ENCODE data around the gene ZBTB24. TPM values are rescaled to one million over a fixed set of nuclear protein-coding genes. Genes with fewer than 3 reads are reported as not detected.
A peak's percentile ranks its signal among the peaks of the same experiment; 100 is the strongest.
"Not testable (repeated sequence)": the region's sequence is repeated elsewhere in the genome, so short reads cannot be mapped to it uniquely, and the experiment has no call there.

ZBTB24 gene
- total RNA-seq, result 4.1 and 4.4 TPM in 2 replicates

GRCh38 chr6:109482905-109483734, at the start of gene ZBTB24:
Gene ZBTB24 (minus strand): TSS chr6:109483219. CDS start chr6:109482026, 1,193 bp downstream.
- DNase-seq (ENCODE audit: low read depth in 2 of 2), result peak; percentile 47 to 87

DNA sequence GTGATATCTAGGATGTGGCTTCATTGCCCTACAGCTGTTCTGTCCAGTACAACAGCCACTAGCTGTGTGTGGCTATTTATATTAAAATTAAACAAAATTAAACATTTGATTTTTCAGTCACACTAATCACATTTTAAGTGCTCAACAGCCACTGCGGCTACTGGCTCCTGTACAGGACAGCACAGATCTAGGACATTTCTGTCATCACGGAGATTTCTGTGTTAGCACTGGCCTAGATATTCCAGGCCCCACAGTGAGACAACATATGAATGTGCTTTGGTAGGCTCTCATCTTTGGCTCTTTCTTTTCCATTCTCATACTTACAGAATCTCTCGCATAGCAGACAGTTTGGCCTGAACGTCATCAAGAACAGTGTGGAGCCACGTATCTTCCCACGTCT, 48.4 kb upstream of the ZBTB24 start:
- no peak for DNase-seq (ENCODE audit: low read depth in 2 of 2)

GRCh38 chr6:109527989-109528388, 45.0 kb upstream of the ZBTB24 start:
- no peak for DNase-seq (ENCODE audit: low read depth in 2 of 2)

DNA sequence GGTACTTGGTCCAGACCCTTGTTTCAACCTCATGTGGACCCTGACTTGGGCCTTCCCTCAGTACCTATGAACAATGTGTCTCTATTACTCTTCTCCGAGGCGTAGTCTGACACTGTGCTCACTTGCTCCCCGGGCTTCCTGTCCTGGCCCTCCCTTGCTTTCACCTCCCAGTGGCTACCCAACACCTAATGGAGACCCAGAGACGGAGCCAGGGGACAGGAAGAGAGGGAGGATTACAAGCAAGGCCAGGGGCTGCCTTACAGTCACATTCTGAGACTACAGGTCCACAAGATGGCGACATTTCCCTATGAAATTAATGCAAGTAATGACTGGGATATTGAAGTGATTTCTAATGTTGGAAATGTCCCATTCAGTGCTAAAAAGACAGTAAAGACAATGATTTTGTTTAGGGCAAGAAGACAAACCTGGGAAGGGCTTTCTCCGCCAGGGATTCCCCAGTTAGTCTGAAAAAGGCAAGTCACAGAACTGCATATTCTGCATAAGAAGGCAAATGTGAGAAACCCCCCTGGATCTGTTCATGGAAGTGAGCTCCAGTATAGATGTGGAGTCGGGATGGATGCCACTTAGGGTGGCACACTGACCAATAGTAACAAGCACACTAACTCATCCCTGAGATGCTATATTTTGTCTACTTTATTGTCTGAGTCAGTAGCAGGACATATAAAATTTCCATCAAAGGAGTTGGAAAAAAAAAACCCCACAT, 44.0 kb upstream of the ZBTB24 start:
- DNase-seq (ENCODE audit: low read depth in 2 of 2), result peak; percentile 53 to 71

GRCh38 chr6:109524129-109524528, 41.1 kb upstream of the ZBTB24 start:
- DNase-seq (ENCODE audit: low read depth in 2 of 2), result no peak

GRCh38 chr6:109523478-109523877, 40.5 kb upstream of the ZBTB24 start:
- DNase-seq (ENCODE audit: low read depth in 2 of 2), result no peak

DNA sequence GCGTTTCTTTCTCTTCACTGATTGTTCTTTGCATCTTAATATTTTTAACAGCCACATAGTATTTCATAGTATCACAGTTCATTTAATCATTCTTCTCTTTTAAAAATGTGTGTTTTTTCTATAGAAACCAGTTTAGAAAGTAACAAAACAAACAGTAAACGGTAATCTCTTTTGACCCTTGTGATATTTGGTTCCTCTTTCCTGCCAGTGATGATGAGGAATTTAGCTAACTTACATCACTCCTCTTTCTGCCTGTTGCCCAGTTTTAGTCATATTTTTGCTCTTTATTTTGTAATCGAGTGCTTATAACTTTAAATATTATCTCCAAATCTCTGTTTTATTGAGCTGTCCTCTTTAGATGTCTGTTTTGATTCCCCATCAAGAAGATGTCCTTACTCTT, 38.1 kb upstream of the ZBTB24 start:
- no peak for DNase-seq (ENCODE audit: low read depth in 2 of 2)

DNA sequence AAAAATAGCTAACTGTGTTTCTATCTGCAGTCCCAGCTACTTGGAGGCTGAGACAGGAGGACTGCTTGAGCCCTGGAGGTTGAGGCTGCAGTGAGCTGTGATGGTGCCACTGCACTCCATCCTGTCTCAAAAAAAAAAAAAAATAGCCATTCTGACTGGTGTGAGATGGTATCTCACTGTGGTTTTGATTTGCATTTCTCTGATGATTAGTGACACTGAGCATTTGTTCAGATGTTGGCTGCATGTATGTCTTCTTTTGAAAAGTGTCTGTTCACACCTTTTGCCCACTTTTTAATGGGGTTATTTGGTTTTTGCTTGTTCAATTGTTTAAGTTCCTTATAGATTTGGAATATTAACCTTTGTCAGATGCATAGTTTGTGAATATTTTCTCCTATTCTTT, 36.6 kb upstream of the ZBTB24 start:
- not testable (repeated sequence) for DNase-seq (ENCODE audit: low read depth in 2 of 2)

DNA sequence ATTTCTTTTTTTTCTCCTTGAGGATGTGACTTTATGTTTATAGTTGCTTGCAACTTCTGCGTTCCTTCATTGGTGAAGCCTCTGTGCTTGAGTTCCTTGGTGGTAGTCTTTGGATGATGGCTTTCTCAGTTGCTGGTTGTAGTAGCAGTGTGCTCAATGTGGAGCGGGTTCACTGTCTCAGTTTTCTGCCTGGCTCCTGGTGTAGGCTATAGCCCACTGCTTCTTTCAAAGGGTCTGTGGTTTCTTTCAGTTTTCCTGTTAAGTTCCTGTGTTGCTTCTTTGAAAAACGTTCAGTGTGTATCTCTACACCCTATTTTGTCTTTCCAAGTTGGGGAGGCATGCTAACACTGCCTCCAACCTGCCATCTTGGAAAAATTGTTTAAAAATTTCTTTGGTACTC, 33.9 kb upstream of the ZBTB24 start:
- DNase-seq (ENCODE audit: low read depth in 2 of 2), result no peak

GRCh38 chr6:109515781-109516409, 32.9 kb upstream of the ZBTB24 start:
- DNase-seq (ENCODE audit: low read depth in 2 of 2), result no peak

DNA sequence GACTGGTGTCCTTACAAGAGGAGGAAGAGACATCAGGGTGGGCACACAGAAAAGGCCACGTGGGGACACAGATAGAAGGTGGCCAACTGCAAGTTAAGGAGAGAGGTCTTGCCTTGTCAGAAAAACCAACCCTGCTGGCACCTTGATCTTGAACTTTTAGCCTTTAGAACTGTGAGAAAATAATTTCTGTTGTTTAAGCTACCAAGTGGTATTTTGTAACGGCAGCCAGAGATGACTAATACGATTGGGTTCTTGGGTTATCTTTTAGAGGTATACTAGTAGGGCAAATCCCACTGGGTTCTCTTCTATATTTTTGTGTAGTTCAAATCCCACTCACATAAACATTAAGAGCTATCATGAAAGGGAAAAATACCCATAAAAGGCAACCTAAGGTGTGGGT, 31.9 kb upstream of the ZBTB24 start:
- no peak for DNase-seq (ENCODE audit: low read depth in 2 of 2)

DNA sequence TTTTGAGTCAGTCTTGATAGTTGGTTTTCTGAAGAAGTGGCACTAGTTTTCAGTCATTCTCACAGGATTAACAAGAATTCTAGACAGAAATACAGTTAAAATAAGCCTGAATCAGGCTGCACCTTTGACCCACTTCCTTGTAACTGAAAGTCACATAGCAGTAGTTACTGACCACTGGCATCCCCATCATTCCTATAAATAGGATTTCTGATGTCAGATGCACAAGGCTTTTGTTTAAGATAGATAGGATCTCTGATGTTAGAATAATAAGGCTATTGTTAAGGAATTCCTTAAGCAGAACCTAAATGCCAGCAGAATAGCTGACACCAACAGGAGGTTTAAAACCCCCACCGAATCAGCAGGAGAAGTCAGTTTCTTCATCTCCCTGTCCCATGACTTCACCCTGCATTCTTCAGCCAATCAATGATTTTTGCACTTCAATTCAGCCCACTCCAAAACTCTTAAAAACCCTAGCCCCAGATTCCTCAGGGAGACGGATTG, 30.6 kb upstream of the ZBTB24 start:
- peak in 1 of 2 donors; percentile 63 for DNase-seq (ENCODE audit: low read depth in 2 of 2)

DNA sequence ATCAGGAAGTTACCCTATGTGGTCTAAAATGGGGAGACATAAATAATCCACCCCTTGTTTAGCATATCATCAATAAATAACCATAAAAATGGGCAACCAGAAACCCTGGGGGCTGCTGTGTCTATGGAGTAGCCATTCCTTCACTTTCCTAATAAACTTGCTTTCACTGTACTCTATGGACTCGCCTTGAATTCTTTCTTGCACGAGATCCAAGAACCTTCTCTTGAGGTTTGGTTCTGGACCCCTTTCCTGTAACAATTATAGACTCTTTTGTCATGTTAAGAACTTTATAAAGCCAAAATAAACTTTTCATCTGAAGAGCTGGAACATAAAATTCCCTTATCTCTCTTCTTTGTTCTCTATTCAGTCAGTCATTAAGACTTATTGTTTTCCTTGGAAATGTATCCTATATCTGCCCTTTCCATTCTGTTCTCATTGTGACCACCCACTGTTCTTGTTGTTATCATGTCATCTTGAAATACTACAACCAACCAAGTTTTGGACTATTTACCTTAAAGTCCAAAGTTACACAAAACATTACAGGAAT, 29.3 kb upstream of the ZBTB24 start:
- no peak for DNase-seq (ENCODE audit: low read depth in 2 of 2)

DNA sequence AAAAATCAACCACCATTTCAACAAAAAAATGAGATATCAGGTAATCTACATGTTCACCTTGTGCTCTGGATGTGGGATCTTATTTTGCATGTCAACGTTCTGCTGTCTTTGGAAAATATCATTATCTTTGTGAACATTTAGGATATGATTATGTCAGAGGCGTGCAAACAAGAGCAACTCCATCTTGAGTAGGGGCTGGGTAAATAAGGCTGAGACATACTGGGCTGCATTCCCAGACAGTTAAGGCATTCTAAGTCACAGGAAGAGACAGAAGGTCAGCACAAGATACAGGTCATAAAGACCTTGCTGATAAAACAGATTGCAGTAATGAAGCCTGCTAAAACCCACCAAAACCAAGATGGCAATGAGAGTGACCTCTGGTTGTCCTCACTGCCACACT, 28.8 kb upstream of the ZBTB24 start:
- no peak for DNase-seq (ENCODE audit: low read depth in 2 of 2)

GRCh38 chr6:109510358-109510757, 27.3 kb upstream of the ZBTB24 start:
- DNase-seq (ENCODE audit: low read depth in 2 of 2), result no peak

- DNase-seq (ENCODE audit: low read depth in 2 of 2), result no peak
Observed at GRCh38 chr6:109508166-109508860, 25.3 kb upstream of the ZBTB24 start.

- no peak for DNase-seq (ENCODE audit: low read depth in 2 of 2)
Observed at GRCh38 chr6:109507490-109508072, 24.6 kb upstream of the ZBTB24 start.

DNA sequence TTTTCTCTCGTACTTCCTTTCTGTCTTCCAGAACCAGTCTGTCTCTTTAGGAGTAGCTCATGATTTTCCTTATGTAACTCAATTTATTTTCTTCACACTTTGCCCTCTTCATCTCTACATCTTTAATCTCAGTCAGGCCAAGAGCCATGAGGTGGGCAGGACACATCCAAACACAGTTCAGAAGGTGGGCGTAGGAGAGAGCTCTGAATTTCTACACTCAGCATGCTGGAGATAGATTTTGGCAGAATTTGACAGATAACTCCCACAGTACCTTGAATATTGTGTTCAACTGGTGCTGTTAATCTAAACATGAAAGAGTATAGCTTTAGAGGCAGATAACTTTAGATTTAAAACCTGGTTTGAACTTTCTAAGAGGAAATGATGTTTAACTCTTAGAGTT, 23.8 kb upstream of the ZBTB24 start:
- DNase-seq (ENCODE audit: low read depth in 2 of 2), result no peak

DNA sequence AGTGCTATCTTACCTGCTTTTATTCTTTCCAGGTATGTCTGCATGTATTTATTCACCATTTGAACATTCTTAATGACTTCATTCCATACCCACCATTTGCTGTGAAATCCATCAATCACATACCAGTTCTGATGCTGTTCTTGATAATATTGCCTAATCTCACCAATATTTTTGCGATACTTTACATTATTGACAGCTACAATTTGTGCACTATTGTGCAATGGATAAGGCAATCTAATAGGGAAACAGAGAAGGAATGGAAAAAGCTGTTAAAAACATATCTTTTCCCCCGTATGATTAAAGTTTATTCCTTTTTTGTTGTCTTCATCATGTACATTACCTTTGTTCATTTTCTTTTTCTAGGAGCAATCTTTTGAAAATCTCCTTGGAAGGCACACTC, 23.3 kb upstream of the ZBTB24 start:
- no peak for DNase-seq (ENCODE audit: low read depth in 2 of 2)

DNA sequence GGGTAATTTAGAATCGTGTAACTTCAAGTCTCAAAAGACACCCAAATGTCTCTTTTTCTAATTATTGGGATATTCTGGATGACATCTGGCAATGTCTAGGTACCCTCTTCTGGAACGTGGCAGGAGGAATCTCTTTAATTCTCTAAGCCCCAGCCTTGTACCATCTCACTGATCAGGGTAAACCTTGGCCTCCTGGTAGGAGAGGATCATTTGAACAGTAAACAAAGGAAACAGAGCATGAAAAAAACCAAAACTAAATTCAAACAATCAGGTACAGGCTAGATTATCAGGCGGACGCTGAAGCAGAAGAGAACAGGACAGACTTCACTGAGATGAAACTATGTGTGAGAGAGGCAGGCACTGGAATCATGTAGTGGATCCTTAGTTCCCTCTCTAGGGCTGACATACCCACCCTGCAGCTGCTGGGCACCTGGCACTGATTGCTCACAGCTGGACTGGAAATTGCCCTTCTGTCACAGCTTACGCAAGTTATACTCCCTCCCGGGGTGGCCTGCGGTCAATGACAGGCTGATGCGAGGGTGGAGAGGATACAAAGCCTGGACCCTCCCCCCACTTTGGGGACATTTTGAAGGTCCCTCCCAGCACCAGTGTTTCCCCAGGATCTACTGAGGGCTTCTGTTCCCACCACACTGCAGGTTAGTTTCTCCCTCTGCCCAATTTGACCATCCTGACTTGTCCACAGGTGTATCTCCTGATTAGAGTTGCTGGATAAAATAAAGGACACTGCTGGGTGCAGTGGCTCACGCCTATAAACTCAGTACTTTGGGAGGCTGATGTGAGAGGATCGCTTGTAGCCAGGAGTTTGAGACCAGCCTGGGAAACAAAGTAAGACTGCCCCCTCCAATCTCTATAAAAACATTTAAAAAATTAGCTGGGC, 20.6 kb upstream of the ZBTB24 start:
- DNase-seq (ENCODE audit: low read depth in 2 of 2), result no peak

Data from dermis microvascular lymphatic vessel endothelial cell (primary cell).